D341Med (cell line): ENCODE measurements around the gene CEACAM16.

Experiments
- DNase-seq: peaks from one replicate; pipeline ENCODE4 v3.0.0; 2012; ENCODE audit warnings: low spot score

CEACAM16 gene

GRCh38 chr19:44746616-44746945 lies 47.6 kb downstream of the CEACAM16 start:
- peak; percentile 15 for DNase-seq

GRCh38 chr19:44746946-44747738 lies 48.2 kb downstream of the CEACAM16 start:
- DNase-seq = peak; percentile 89

GRCh38 chr19:44747739-44748425 lies 48.9 kb downstream of the CEACAM16 start:
- peak; percentile 69 for DNase-seq

GRCh38 chr19:44748426-44749254 lies 49.7 kb downstream of the CEACAM16 start, which contains the start of gene BCL3:
BCL3 (plus strand) TSS chr19:44748708; CDS start chr19:44748791, 83 bp downstream.
- peak; percentile 79 for DNase-seq

GRCh38 chr19:44749292-44749691 lies 50.3 kb downstream of the CEACAM16 start:
- DNase-seq = no peak

- DNase-seq = peak; percentile 12
Observed at GRCh38 chr19:44749994-44750393, 51.0 kb downstream of the CEACAM16 start.

- no peak for DNase-seq
Observed at GRCh38 chr19:44752123-44752815, 53.3 kb downstream of the CEACAM16 start.

- DNase-seq = peak; percentile 45
Observed at GRCh38 chr19:44752816-44753625, 54.1 kb downstream of the CEACAM16 start.

- no peak for DNase-seq
Observed at GRCh38 chr19:44753626-44753931, 54.6 kb downstream of the CEACAM16 start.

GRCh38 chr19:44753932-44754749 lies 55.2 kb downstream of the CEACAM16 start:
- peak; percentile 43 for DNase-seq

- peak; percentile 6 for DNase-seq
Observed at GRCh38 chr19:44754750-44755080, 55.8 kb downstream of the CEACAM16 start.

- peak; percentile 10 for DNase-seq
Observed at GRCh38 chr19:44755219-44755618, 56.3 kb downstream of the CEACAM16 start.

GRCh38 chr19:44756089-44756562 lies 57.2 kb downstream of the CEACAM16 start:
- peak; percentile 22 for DNase-seq

GRCh38 chr19:44757057-44757734 lies 58.2 kb downstream of the CEACAM16 start:
- no peak for DNase-seq

GRCh38 chr19:44757735-44758505 lies 59.0 kb downstream of the CEACAM16 start:
- DNase-seq = peak; percentile 36

GRCh38 chr19:44758596-44758995 lies 59.6 kb downstream of the CEACAM16 start:
- peak; percentile 22 for DNase-seq

- peak; percentile 21 for DNase-seq
Observed at GRCh38 chr19:44759083-44759804, 60.3 kb downstream of the CEACAM16 start.
